Body of pancreas (tissue), 4 donors: ENCODE results near the gene KLHL17.

Experiments
- CTCF ChIP-seq, 7 experiments: fragments of 450-650 bp in 4 of 7; fragments of 200-600 bp in 3 of 7; sonication (generic) in 3 of 7; IDR thresholded peaks; one replicate each; pipeline ENCODE4 v1.5.1; 2016 to 2019; ENCODE audit warnings: antibody characterized with exemption in 7 of 7
- POLR2A ChIP-seq, 3 donors: fragments of 450-650 bp; IDR thresholded peaks; one replicate each; pipeline ENCODE4 v1.6.1; 2016; ENCODE audit warnings: antibody characterized with exemption in 3 of 3, mild to moderate bottlenecking in 2 of 3

GRCh38 chr1:921011-921837 is 39.2 kb upstream of the KLHL17 start:
- no peak for TF ChIP-seq POLR2A (IDR thresholded peaks at IDR 0.05)
- TF ChIP-seq CTCF (IDR thresholded peaks at IDR 0.05) = peak; percentile 20 to 75 (median 60)
